ENCODE data around the gene FAIM2.
"Not testable (repeated sequence)": the region's sequence is repeated elsewhere in the genome, so short reads cannot be mapped to it uniquely, and the experiment has no call there.

Gene FAIM2

DNA sequence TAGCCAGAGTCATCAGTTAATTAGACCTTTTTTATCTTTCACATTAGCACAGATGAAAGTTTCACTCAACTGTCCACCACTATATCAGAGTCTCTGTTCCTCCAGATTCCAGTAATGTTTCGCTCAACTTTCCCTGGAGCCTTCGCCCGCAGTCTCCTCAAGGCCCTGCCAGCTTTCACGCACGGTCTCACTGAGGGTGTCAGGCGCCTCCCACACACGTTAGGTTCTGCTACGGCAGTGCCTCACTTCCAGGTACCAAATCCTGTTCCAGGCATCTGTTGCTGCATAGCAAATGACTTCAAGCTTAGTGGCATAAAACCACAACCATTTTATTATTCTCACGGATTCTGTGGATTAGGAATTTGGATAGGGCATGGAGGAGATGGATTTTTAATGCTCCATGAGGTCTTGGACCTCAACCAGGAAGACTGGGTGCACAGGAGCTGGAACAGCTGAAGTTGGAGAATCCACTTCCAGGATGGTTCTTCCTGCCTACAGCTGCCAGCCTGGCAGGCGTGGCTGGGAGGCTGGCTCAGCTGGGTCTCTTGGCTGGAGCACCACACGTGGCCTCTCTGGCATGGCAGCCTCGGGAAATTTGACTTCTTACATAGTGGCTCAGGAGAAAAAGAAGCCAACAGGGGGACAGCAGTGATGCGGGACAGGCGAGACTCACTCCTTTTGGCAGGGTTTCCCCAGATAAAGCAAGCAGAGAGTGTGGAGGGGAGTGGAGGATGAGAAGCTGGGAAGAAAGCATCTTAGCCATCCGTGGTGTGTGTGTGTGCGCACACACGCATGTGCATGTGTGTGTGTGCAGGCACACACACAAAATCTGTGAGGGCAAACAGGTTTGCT lies 39.5 kb downstream of the FAIM2 start:
- DNase-seq (ENCODE audit: low read depth in 2 of 2) = no peak

- not testable (repeated sequence) for DNase-seq (ENCODE audit: low read depth in 2 of 2)
These were observed 42.8 kb downstream of the FAIM2 start for GRCh38 chr12:49860921-49861320.

DNA sequence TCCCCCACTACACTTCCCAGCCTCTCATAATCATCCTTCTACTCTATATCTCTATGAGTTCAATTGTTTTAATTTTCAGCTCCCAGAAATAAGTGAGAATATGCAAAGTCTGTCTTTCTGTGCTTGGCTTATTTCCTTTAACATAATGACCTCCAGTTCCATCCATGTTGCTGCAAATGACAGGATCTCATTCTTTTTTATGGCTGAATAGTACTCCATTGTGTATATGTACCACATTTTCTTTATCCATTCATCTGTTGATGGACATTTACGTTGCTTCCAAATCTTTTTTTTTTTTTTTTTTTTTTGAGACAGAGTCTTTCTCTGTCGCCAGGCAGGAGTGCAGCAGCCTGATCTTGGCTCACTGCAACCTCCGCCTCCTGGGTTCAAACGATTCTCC lies 47.8 kb downstream of the FAIM2 start:
- DNase-seq (ENCODE audit: low read depth in 2 of 2) = not testable (repeated sequence)

GRCh38 chr12:49854976-49855375 lies 48.7 kb downstream of the FAIM2 start:
- no peak for DNase-seq (ENCODE audit: low read depth in 2 of 2)

- DNase-seq (ENCODE audit: low read depth in 2 of 2) = no peak
These were observed 50.0 kb downstream of the FAIM2 start for GRCh38 chr12:49853671-49854070.

- DNase-seq (ENCODE audit: low read depth in 2 of 2) = no peak
These were observed 56.5 kb downstream of the FAIM2 start for GRCh38 chr12:49847161-49847560.

DNA sequence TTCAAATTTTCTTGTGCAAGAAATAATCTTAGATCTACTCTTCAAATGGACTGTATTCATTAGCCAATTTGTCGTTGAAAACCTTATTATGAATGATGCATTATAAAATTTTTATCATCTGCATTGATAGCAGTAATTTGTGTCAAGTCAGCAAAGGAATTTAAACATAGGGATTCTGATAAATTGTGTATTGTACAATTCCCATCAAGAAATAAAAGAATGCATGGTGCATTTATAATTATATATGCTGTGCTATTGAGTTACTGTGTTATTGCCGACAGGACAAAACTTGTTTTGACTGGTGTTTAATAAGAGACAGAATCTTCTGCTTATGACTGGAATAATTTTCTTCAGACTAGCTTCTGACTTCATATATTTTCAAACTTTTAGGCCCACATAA lies 57.7 kb downstream of the FAIM2 start:
- no peak for DNase-seq (ENCODE audit: low read depth in 2 of 2)

DNA sequence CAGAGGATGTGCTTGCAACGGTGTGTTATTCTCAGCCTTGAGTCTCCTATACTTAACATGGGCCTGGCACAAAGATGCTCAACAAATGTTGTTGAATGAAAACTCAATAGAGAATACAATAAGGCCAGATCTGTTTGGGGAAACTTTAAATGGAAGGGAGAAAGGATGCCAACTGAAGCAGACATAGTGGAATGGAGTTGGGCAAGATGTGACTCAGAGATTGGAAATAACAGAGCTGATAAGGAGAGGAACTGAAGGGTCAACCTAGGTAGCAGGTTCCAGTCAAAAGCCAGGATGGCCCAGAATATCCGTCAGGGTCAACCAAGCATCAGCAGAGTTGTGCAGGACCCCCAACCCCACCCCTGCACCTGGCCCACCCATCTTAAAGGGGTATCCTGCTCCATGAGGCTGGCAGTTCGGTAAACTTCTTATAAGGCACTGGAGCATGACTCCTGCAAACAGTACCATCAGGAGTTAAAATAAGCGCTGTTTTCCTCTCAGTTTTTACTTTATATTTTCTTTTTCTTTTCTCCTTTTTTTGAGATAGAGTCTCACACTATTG lies 59.7 kb downstream of the FAIM2 start:
- no peak for DNase-seq (ENCODE audit: low read depth in 2 of 2)

GRCh38 chr12:49843411-49843810 lies 60.3 kb downstream of the FAIM2 start:
- no peak for DNase-seq (ENCODE audit: low read depth in 2 of 2)

GRCh38 chr12:49842519-49843352 lies 61.0 kb downstream of the FAIM2 start, which contains the start of gene BCDIN3D:
Gene BCDIN3D (minus strand): TSS chr12:49843106. CDS start chr12:49843087, 19 bp downstream.
- peak; percentile 93 to 95 for DNase-seq (ENCODE audit: low read depth in 2 of 2)

GRCh38 chr12:49838973-49839633 lies 64.6 kb downstream of the FAIM2 start:
- DNase-seq (ENCODE audit: low read depth in 2 of 2) = peak in 1 of 2 experiments; percentile 14

DNA sequence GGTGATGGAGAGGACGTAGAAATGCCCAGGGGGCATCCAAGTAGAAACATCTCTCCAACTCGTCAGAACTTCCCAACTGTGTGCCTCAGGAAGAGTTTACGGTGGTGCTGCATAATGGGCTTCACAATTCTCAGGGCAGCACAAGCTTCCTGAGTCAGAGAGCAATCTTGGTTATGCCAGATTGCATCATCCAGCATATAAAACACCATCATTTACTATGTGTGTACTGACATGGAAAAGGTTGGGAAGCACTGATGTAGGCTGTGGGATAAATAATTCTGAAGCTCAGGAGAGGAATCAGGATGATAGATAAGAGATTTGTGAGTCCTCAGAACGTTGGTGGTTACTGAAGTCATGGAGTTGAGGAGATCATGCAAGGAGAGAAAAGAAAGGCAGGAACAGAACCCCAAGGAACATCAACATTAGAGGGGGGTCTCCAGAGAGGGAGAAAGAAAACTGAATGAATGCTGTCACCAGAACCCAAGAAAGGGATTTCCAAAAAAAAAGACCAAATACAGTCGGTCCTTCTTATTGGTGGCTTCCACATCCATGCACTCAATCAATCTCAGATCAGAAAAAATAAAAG lies 70.8 kb downstream of the FAIM2 start:
- no peak for DNase-seq (ENCODE audit: low read depth in 2 of 2)

GRCh38 chr12:49831717-49832116 lies 72.0 kb downstream of the FAIM2 start:
- DNase-seq (ENCODE audit: low read depth in 2 of 2) = no peak

- peak; percentile 88 to 94 for DNase-seq (ENCODE audit: low read depth in 2 of 2)
These were observed 75.3 kb downstream of the FAIM2 start, which contains the start of gene NCKAP5L for GRCh38 chr12:49828133-49829091. Gene NCKAP5L (minus strand): TSS chr12:49828413. CDS start chr12:49804044, 24,369 bp downstream.

GRCh38 chr12:49827401-49828099 lies 76.2 kb downstream of the FAIM2 start:
- DNase-seq (ENCODE audit: low read depth in 2 of 2) = peak; percentile 11 to 30

- no peak for DNase-seq (ENCODE audit: low read depth in 2 of 2)
These were observed 76.7 kb downstream of the FAIM2 start for GRCh38 chr12:49827051-49827400.

GRCh38 chr12:49825971-49826421 lies 77.7 kb downstream of the FAIM2 start:
- DNase-seq (ENCODE audit: low read depth in 2 of 2) = no peak

- DNase-seq (ENCODE audit: low read depth in 2 of 2) = no peak
These were observed 78.2 kb downstream of the FAIM2 start for GRCh38 chr12:49825360-49825970.

GRCh38 chr12:49824895-49825294 lies 78.8 kb downstream of the FAIM2 start:
- DNase-seq (ENCODE audit: low read depth in 2 of 2) = no peak

All from stimulated activated CD4-positive, alpha-beta T cell treated with anti-CD3 and anti-CD28 coated beads, Interleukin-12 subunit alpha, Interleukin-12 subunit beta, amount 100 ng/mL, for 24 hours (primary cell).